GM18511 (cell line): ENCODE measurements around the gene ATR.

Source experiments
- ATAC-seq: cut with Tn5 transposase; IDR thresholded peaks from one replicate; pipeline ENCODE4 v1.9.1; 2021; ENCODE audit warnings: mild to moderate bottlenecking, moderate library complexity; ENCODE audit not compliant: unreplicated experiment

ATR gene

DNA sequence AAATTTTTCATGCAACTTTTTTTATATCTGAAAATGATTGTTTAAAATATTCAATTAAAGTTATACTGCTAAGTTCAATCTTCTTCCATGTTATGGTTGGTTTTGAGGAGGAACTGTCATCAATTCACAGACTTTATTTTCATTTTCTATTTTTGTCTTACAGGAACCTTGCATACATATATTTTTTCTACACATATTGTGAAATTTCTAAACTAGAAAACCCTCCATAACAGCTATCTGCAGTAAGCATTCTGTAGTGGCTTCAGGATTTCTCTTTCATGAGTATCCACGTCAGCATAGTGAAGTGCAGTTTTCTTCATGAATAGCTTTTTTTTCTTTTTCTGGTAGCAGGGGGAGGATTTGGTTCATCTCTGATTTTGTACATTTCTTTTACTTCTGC is 48.2 kb downstream of the ATR start:
- ATAC-seq, result no peak

DNA sequence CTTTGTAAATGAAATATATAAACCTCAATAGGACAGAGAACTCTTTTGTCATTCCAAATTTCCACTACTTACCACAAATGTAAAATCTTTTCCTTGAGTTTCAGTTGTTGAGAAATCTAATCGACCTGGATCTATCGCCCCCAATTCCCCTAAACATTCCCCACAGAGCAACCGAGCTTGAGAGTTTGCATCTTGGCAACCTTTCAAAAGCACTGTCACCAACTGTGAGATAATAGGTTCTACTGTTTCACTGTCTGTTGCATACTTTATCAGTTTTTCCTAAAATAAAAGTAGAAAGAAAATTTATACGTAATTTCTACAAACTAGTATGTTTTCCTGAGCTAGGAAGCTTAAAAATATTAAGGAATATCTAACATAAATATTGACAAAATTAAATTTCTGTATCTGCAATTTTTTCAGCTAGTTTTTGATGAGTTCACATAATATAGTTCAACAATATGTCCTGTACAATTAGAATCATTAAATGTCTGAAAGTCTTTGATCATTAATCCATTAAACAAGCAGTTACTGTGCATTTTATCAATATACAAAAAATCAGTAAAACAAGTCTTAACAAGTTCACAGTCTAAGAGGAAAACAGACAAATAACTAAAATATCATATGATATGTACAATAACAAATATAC is 54.5 kb downstream of the ATR start:
- ATAC-seq, result no peak

DNA sequence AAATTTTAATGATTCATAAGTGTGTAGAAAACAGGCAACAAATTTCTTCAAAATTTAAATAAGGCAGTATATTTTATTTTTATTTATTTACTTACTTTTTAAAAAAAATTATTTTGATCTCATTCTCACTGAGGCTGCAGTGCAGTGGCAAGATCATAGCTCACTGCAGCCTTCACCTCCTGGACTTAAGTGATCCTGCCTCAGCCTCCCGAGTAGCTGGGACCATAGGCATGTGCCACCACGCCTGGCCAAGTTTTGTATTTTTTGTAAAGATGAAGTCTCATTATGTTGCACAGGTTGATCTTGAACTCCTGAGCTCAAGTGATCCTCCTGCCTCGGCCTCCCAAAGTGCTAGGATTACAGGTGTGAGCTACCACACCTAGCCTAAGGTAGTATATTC is 69.5 kb downstream of the ATR start:
- no peak for ATAC-seq

DNA sequence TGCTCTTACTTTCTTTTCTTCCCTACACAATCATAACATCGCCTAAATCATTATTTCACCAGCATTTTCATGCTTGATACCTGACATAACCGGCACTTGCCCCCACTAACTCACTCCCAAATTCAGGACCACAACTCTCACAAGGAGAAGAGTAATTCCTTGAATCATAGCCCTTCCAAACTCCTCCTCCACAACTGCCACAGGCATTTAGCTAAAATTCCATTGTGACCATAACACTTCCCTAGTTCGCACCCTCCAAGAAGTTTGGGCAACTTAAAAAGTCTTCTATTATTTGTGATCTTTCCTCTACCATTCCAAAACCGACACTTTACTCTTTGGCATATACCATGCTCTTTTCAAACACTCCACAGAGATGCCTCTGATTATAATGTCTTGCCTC is 71.3 kb downstream of the ATR start:
- no peak for ATAC-seq

GRCh38 chr3:142502187-142502985 is 76.1 kb downstream of the ATR start:
- no peak for ATAC-seq

DNA sequence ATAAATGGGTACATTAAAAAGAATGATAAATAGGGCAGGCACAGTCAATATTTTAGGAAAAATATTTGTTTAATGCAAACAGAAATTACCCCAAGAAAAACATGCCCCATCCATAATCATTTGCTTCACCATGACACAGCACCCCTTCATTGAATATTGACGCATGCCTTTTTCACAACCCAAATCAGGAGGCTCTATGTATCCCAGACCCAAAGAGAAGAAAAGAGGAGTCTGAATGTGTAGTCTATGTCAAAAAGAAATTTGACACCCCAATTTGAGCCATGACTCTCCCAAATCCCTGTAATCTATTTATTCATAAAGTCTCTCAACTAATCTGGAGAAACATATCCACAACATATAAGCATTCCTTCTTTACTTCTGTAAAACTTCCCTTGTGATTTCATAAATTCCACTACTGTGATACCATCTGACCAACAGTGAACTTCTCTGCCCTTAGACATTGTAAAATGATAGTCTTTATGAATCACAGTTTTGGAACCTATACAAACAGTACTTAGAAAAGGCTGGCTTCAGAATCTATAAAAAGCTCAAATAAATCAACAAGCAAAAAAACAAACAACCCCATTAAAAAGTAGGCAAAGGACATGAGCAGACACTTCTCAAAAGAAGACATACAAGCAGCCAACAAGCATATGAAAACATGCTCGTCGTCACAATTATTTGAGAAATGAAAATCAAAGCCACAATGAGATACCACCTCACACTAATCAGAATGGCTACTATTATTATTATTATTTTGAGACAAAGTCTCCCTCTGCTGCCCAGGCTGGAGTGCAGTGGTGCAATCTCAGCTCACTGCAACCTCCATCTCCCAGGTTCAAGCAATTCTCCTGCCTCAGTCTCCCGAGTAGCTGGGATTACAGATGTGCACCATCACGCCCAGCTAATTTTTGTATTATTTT is 77.3 kb downstream of the ATR start:
- ATAC-seq, result no peak

- no peak for ATAC-seq
These were observed 78.3 kb downstream of the ATR start for GRCh38 chr3:142500211-142500610.

- ATAC-seq, result peak; percentile 85
These were observed 79.9 kb downstream of the ATR start for GRCh38 chr3:142498397-142499180.

DNA sequence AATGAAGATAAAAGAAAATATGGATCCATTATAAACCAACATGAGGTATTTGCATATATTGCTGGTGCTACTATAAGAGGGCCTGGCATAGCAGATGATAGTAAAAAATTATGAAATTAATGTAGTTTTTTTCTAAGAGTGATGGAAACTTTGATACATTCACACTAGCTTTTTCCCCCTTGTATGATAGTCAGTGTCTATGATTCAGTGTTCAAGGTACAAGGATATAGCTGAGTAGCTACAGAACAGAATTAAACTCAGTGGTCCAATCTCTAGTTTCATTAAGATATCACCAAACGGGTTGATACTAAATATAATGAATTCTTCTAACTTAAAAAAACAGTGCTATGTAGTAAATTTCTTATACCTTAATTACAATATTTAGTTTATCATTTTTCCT is 80.8 kb downstream of the ATR start:
- no peak for ATAC-seq

DNA sequence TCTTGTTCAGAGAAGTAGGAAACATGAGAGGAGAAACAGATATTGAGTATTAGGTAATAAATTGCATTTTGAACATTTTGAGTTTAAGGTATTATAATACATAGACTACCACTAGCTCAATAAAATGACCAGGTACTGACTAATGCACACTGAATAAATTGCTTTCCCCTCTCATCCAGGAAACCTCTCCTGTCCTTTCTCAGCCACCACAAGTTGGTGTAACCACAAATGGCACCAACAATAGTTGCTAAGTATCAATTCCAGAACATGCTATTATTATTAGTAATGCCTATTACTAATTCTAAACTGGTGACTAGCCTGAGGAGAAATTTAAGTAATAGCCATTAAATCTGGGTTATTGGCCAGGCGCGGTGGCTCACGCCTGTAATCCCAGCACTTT is 83.4 kb downstream of the ATR start:
- ATAC-seq, result no peak

GRCh38 chr3:142492184-142492583 is 86.3 kb downstream of the ATR start:
- ATAC-seq, result no peak

DNA sequence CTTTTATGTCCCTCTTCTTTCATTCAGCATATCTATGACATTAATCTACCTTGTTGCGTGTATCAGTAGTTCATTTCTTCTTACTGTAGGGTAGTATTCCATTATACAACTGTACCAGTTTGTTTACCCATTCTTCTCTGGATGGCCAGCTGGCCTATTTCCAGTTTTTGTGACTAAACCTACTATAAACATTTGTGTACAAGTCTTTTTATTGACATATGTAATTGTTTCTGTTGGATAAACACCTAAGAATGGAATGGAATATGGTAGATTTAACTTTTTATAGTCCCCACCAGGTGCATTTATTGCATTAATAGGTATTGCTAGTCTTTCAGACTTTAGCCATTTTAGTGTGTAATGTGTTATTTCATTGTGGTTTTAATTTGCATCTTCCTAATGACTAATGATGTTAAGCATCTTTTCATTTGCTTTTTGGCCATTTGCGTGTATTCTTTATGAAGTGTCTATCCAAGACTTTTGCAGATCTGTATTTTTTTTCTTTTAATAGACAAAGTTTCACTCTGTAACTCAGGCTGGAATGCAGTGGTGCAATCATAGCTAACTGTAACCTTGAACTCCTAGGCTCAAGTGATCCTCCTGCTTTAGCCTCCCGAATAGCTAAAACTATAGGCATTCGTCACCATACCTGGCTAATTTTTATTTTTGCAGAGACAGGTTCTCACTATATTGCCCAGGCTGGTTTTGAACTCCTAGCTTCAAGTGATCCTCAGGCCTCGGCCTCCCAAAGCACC is 88.8 kb downstream of the ATR start:
- no peak for ATAC-seq

GRCh38 chr3:142484912-142485435 is 93.6 kb downstream of the ATR start:
- no peak for ATAC-seq

DNA sequence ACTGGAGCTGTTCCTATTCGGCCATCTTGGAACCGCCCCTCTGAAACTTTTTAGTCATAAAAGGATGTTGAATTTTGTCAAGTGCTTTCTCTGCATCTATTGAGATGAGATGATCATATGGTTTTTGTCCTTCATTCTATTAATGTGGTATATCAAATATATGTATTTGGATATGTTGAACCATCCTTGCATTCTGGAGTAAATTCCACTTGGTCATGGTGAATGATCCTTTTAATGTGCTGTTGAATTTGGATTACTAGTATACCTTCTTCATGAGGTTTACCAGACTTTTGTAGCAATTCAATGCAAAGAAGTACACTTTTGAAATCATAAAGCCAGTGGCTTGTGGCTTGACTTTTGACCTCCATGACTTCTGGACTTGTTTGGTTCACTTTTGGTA is 97.3 kb downstream of the ATR start:
- ATAC-seq, result no peak

- ATAC-seq, result no peak
These were observed 107.7 kb downstream of the ATR start for GRCh38 chr3:142470826-142471225.

DNA sequence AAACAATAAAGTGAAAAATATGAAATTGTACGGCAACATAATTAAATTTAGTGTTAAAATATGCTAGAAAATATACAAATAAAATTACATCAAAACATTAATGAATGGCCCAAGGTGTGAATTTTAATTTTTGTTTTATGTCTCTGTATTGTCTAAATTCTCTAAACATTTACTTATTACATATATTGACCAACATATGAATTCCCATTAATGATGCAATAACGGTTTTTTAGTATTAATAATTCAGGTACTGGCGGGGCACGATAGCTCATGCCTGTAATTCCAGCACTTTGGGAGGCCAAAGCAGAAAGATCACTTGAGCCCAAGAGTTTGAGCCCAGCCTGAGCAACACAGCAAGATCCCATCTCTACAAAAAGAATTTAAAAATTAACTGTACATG is 110.1 kb downstream of the ATR start:
- no peak for ATAC-seq

DNA sequence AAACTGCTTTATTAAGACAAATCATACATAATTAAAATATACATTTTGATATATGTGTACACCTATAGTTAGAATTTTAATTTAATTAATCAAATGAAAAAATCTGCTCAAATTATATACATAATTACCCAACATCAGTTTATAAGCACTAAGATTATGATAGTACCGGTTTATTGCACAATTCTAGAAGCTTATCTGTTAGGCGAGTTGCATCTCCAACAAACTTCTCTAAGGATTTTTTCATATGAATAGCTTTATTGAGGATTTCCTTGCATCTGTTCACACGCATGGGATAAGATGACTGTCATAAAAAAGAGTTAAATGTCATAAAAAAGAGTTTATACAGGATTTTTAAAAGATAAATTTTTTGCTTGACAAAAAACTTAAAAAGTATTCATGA is 110.8 kb downstream of the ATR start:
- no peak for ATAC-seq

GRCh38 chr3:142460689-142461088 is 117.8 kb downstream of the ATR start:
- no peak for ATAC-seq

DNA sequence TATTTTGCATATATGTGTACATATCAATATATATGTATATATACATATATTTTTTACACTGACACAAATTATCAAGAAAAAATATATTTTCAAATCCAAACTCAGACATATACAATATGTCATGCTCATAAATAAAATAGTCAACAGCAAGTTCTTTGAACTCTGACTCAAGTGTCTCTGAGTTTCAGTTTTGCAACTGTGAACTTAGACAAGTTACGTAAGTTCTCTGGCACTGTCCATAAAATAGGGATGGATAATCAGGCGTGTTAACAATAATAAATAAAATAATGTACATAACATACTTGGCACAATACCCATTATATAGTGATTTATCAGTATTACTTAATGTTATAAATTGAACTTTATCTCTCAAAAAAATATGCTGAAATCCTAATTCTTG is 118.6 kb downstream of the ATR start:
- ATAC-seq, result no peak

- no peak for ATAC-seq
These were observed 119.4 kb downstream of the ATR start for GRCh38 chr3:142459096-142459495.
